GM12873 (cell line): ENCODE measurements around the gene YEATS2.

Source experiments
- CTCF ChIP-seq: IDR thresholded peaks from 2 replicates; pipeline ENCODE4 v1.5.1; 2012; ENCODE audit warnings: low read depth, mild to moderate bottlenecking, moderate library complexity, low read length, control low read depth; ENCODE audit not compliant: insufficient read depth; ENCODE audit errors: missing control alignments

Gene YEATS2

GRCh38 chr3:183824761-183825455, 127.3 kb downstream of the YEATS2 start:
- no peak for TF ChIP-seq CTCF

GRCh38 chr3:183825456-183826161, 128.0 kb downstream of the YEATS2 start, which contains the start of gene MAP6D1:
MAP6D1 (minus strand) TSS chr3:183825577; CDS start chr3:183825547, 30 bp downstream.
- TF ChIP-seq CTCF: peak; percentile 37

- no peak for TF ChIP-seq CTCF
Measured at GRCh38 chr3:183826448-183827250, 129.1 kb downstream of the YEATS2 start.

GRCh38 chr3:183827809-183828537, 130.4 kb downstream of the YEATS2 start:
- TF ChIP-seq CTCF: no peak

GRCh38 chr3:183828538-183828870, 130.9 kb downstream of the YEATS2 start:
- TF ChIP-seq CTCF: no peak

- no peak for TF ChIP-seq CTCF
Measured at GRCh38 chr3:183829466-183829865, 131.9 kb downstream of the YEATS2 start.

- no peak for TF ChIP-seq CTCF
Measured at GRCh38 chr3:183830187-183830586, 132.6 kb downstream of the YEATS2 start.
